Measurements from ENCODE around the gene SOHLH1.

The SOHLH1 gene

GRCh38 chr9:135699440-135699839, at the start of gene SOHLH1:
SOHLH1 (minus strand) TSS chr9:135699481; CDS start chr9:135699467, 14 bp downstream.
- no peak for DNase-seq

DNA sequence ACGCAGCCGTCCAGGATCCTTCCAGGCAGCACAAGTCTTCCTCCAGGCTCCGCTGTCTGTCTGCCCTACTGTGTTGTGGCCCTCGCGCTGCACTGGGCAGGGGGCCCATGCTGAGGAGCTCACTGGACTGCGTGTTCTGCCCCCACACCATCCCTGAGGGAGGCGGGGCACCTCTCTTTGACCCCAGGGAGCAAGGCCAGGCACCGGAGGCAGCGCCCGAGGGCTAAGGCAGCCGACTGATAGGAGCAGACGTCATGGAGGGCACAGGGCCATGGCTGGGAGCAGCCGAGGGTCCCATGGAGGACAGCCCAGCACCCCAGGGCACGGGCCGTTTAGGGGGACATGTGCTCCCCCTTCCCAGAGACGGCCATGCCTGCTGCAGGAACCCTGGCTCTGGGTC, 49.4 kb upstream of the SOHLH1 start:
- DNase-seq = no peak

DNA sequence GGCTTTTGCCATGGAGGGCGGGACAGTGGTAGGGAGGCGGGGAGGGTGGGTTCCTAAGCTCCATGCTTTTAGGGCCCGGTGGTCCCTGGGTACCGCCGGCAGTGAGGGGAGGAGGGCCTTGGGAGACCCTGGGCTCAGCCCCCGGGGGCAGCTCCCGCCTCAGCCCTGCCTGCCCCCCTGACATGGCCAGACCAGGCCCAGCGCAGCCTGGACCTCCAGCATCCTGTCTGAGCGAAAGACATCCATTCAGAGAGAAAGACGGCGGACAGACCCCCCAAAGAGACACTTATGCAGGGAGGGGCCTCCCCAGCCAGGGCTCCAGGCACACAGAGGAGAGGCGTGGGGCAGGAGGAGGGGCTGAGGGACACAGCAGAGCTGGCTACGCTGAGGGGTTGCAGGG, 48.0 kb upstream of the SOHLH1 start:
- DNase-seq = no peak

GRCh38 chr9:135746565-135746964, 47.3 kb upstream of the SOHLH1 start:
- DNase-seq = no peak

- no peak for DNase-seq
Observed at GRCh38 chr9:135745686-135746324, 46.5 kb upstream of the SOHLH1 start.

- no peak for DNase-seq
Observed at GRCh38 chr9:135745189-135745588, 45.9 kb upstream of the SOHLH1 start.

GRCh38 chr9:135744333-135745070, 45.2 kb upstream of the SOHLH1 start:
- no peak for DNase-seq

GRCh38 chr9:135743546-135744332, 44.5 kb upstream of the SOHLH1 start:
- DNase-seq = no peak

DNA sequence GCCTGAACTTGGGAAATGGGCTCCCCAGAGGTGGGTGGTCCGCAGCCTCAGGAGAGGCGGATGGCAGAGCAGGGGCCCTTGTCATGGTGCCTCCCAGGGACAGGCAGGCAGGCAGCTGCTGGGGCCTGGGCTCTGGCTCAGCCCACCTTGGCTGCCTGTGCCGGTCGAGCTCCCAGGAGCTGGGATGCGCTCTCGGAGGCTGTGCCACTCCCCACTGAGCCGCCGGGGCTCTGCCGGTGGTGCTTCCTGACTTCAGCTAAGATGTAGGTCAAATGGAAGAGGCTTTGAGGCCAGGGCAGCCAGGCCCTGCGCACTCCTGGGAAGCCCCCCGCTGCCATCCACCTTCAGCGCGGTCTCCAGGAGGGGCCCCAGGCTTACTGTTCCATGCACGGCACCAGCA, 43.7 kb upstream of the SOHLH1 start:
- no peak for DNase-seq

DNA sequence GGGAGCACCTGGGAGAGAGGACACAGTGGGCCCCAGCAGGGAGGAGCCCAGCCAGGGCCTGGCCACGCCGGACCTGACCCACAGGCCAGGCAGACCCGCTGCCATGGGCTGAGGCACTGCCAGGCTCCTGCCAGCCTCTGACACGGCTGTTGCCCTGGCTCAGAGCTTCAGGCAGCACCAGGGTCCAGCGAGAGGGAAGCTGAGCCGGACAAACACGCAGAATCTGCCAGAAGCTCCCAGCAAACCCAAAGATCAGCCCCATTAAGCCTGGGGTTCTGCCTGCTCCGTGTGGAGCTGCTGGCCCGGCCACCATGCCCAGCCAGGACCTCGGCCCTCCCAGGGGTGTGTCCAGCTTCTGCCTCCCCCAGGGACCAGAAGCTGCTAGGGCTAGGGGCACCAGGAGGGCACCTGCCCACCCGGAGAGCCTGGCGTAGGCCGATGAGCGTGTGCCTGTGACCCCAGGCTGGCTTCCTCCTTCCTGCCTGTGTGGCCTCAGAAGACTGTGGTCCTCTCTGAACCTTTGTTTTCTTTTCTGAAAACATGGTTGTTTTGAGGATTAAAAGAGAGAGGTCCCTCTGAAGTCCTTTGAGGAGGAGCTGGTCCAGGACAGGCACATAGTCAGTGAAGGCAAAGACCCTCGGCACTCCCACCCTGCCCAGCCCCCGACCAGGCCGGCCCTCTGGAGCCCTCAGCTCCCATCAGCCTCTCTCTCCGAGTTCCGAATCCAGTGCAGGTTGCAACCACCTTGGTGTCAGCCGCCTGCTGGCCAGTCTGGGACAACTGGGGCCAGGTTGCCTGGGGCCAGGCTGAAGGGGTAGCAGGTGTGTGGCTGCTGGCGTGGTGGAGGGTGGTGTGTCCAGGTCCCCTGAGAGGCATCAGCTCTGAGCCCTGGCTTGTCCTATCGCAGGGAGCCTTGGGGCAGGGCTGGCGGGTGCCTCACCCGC, 42.3 kb upstream of the SOHLH1 start:
- DNase-seq = no peak

DNA sequence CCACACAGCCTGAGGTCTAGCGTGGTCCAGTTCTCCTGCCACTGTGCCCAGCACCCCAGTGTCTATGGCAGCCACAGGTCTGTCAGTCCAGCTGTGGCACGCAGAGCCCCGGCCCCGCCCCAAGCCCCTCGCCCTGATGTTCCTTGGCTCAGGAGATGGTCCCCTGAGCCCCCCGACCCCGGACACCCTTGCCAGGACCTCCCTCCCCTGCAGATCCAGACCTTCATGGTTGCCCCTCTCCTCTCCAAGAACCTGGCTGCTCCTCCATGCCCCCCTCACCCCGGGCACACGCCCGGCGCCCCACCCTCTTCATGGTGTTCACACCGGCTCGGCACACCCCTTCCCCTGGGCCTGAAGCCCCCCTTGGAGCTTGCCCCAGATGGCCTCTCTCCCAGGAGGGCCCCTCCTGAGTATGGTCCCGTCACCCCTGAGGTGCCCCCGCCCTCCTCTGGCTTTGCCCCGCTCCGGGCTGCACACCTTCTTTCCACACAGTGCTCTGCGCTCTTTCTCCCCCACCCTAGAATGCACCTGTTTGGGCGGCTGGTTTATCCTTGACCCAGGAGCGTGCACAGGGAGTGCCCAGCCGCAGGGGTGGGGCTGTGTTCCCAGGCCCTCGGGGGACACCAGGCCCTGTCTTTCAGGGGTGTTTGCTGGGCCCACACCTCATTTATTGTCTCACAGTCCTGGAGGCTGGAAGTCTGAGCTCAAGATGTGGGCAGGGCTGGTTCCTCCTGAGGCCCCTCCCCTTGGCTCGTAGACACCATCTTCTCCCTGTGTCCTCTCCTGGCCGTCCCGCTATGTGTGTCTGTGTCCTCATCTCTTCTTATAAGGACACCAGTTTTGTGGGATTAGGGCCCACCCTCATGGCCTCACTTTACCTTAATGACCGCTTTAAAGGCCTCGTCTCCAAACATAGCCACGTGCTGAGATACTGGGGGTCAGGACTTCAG, 40.3 kb upstream of the SOHLH1 start:
- DNase-seq = no peak

DNA sequence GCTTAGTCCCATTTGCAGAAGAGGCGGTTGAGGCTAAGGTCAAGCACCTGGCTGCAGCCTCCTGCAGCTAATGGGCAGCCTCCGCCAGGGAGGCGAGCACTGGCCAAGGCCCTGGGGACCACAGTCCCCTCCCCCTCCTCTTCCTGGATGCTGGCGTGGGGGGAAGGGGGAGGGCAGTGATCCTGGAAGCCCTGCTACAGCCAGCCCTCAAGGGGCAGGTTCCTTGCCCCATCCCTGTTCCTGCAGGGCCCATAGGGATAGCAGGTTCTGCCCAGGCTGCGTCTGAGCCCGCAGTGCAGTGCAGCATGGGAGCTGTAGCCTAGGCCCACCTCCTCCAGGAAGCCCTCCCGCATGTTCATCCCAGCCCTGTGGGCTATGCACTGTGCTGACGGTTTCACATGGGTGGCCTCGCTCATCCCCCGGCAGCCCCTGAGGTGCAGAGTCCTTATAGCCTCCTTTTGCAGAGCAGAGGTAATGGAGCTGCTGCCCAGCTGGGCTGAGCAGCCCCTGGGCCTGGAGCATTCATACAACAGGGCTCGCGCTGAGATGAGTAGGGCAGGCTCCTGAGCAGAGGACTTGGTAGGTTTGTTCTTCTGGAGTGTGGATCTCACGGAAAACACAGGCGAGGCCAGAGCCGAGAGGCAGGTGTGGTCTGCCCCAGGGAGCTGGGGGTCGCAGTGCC, 38.7 kb upstream of the SOHLH1 start:
- no peak for DNase-seq

GRCh38 chr9:135736979-135737839, 37.9 kb upstream of the SOHLH1 start:
- DNase-seq = no peak

GRCh38 chr9:135736272-135736978, 37.1 kb upstream of the SOHLH1 start:
- DNase-seq = no peak

DNA sequence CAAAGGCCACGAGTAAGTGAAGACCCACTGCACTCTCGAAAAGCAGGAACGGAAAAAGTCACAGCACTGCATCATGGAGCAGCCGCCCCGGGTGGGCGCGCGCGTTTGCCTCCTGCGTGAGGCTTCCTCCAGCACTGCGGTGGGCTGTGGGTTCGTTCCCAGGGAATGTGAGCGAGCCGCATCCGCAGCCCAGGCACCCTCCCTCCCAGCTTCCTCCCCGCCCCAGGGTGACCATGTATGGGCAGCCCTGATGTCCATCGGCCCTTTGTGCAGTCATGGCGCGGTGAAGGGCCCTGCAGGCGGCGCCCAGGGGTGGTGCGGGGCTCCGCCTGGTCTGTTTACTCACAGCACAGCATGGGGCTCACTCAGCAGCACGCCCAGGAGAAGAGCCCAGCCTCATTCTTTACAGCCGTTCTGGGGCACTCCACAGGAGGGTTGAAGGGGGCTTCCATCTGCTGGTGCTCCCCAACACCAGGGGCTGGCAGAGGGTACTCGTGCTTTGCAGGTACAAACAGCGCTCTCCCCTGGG, 35.4 kb upstream of the SOHLH1 start:
- DNase-seq = no peak

GRCh38 chr9:135732569-135733257, 33.4 kb upstream of the SOHLH1 start:
- DNase-seq = no peak

DNA sequence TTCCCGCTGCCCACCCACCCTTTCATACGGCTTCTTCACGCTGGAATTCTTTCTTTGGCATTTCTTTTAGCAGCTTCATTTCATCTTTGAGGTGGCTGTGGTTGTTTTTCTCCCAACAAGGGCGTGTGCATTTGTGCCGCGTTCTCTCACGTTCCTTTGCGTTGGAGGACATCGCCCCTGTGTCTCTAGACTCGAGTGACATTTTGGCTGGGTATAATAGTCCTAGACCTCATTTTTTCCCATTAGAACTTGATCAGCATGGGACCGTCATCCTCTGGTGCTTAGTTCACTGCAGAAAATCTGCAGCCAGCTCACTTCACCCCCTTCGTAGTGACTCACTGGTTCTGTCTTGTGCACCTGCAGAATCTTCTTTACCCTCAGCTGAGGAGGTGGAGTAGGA, 32.2 kb upstream of the SOHLH1 start:
- DNase-seq = no peak

DNA sequence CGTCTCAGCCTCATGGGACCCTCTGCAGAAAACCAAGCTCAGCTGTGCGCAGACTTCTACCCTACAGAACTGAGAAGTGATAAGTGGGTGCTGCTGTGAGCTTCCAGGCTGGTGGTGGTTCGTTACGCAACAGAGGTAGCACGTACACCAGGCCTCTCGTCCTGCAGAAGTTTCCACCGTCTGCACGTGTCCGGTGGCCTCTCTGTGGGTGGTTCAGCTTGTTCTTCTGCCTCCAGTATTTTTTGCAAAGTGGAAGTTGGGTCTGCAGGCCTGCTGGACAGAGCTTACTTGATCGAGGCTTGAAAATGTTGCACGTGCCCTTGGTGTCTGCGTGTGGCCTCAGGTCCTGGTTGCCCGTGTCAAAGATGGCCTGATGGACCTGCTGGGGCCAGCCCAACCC, 30.2 kb upstream of the SOHLH1 start:
- no peak for DNase-seq

Measured in NCI-H187 (cell line).